ENCODE data around the gene ATG9B. TPM values are rescaled to one million over a fixed set of nuclear protein-coding genes. Genes with fewer than 3 reads are reported as not detected.
A peak's percentile ranks its signal among the peaks of the same experiment; 100 is the strongest.

Gene ATG9B
- total and polyA plus RNA-seq, 9 of the 15 experiments (the other 6 are each of a cell fraction or from before 2014, with no cell fraction given) = 0.29 to 8.0 (median 2.1) TPM

- TF ChIP-seq ZNF124 (CRISPR knock-in tag; IDR thresholded peaks at IDR 0.05) = no peak
- TF ChIP-seq ZNF655 (CRISPR knock-in tag; IDR thresholded peaks at IDR 0.05) = no peak
- TF ChIP-seq GTF2B (IDR thresholded peaks at IDR 0.05; ENCODE audit: extremely low read depth, insufficient read length) = no peak
- no peak for TF ChIP-seq ZNF274 (IDR thresholded peaks at IDR 0.05; ENCODE audit: borderline replicate concordance, low read depth, low read length)
- TF ChIP-seq NFIC (IDR thresholded peaks at IDR 0.05) = no peak; the same call in 1 of the 2 replicates
- no peak for TF ChIP-seq E2F1 (CRISPR knock-in tag; IDR thresholded peaks at IDR 0.05)
- TF ChIP-seq CBX3 (IDR thresholded peaks at IDR 0.05; ENCODE audit: borderline replicate concordance in 1 of 2, low read length in 2 of 2) = 0 out of 3 replicates have a peak, but pooled peaks of 1 of the 2 experiments have one; percentile 6
- TF ChIP-seq ZNF507 (tag; conservative IDR thresholded peaks at IDR 0.05) = no peak
- TF ChIP-seq CHAMP1 (IDR thresholded peaks at IDR 0.05) = no peak
- TF ChIP-seq ZNF445 (CRISPR knock-in tag; IDR thresholded peaks at IDR 0.05; ENCODE audit: low read depth) = no peak
- TF ChIP-seq SNRNP70 (optimal IDR thresholded peaks at IDR 0.05; ENCODE audit: low read depth, low read length) = no peak
- TF ChIP-seq TRIM25 (IDR thresholded peaks at IDR 0.05; ENCODE audit: borderline replicate concordance) = no peak
- no peak for TF ChIP-seq PHTF2 (CRISPR knock-in tag; IDR thresholded peaks at IDR 0.05)
- TF ChIP-seq PYGO2 (tag; IDR thresholded peaks at IDR 0.05) = no peak
- TF ChIP-seq HDGF (IDR thresholded peaks at IDR 0.05) = no peak
- TF ChIP-seq NR2C1 (IDR thresholded peaks at IDR 0.05) = no peak
- no peak for TF ChIP-seq NR2C1 (tag; IDR thresholded peaks at IDR 0.05)
- TF ChIP-seq ID3 (CRISPR knock-in tag; IDR thresholded peaks at IDR 0.05) = no peak
- no peak for TF ChIP-seq ID3 (tag; IDR thresholded peaks at IDR 0.05)
- TF ChIP-seq JUNB (CRISPR knock-in tag; conservative IDR thresholded peaks at IDR 0.05) = no peak
- no peak for TF ChIP-seq ZNF707 (CRISPR knock-in tag; conservative IDR thresholded peaks at IDR 0.05)
These were observed 38.3 kb upstream of the ATG9B start (continued) for GRCh38 chr7:151062399-151063211.
